HepG2 (cell line): ENCODE measurements around the gene SMARCB1. TPM values are rescaled to one million over a fixed set of nuclear protein-coding genes. Genes with fewer than 3 reads are reported as not detected.

Experiments used
- CAMTA2 ChIP-seq: sonication (generic); formaldehyde crosslinking; IDR thresholded peaks from 2 replicates; pipeline ENCODE4 v1.4.0; 2020; ENCODE audit warnings: mild to moderate bottlenecking, missing genetic modification reagents, borderline replicate concordance
- EED ChIP-seq: sonication (generic); formaldehyde crosslinking; IDR thresholded peaks from 2 replicates; pipeline ENCODE4 v1.5.0; 2020; ENCODE audit warnings: mild to moderate bottlenecking, missing genetic modification reagents
- GABPB1 ChIP-seq: IDR thresholded peaks from 2 replicates; pipeline ENCODE4 v1.6.1; 2016; ENCODE audit warnings: mild to moderate bottlenecking, missing genetic modification reagents, moderate library complexity, missing compliant biosample characterization
- GATAD1 ChIP-seq: IDR thresholded peaks from 2 replicates; pipeline ENCODE4 v1.6.1; 2016; ENCODE audit warnings: missing genetic modification reagents, missing compliant biosample characterization
- KAT7 ChIP-seq: IDR thresholded peaks from 2 replicates; pipeline ENCODE4 v1.6.1; 2018; ENCODE audit warnings: borderline replicate concordance, missing compliant biosample characterization
- RELA ChIP-seq: sonication (generic); formaldehyde crosslinking; IDR thresholded peaks from 2 replicates; pipeline ENCODE4 v1.4.0; 2020; ENCODE audit warnings: missing genetic modification reagents
- SALL1 ChIP-seq: sonication (generic); formaldehyde crosslinking; IDR thresholded peaks from 2 replicates; pipeline ENCODE4 v1.8.0; 2022; ENCODE audit warnings: mild to moderate bottlenecking, missing genetic modification reagents
- SIN3A ChIP-seq: IDR thresholded peaks from 2 replicates; pipeline ENCODE4 v1.6.1; 2011; ENCODE audit warnings: low read depth, mild to moderate bottlenecking, control low read depth, low read length, borderline replicate concordance
- TBL1XR1 ChIP-seq: fragments of 150-350 bp; IDR thresholded peaks from 2 replicates; pipeline ENCODE4 v1.6.1; 2014; ENCODE audit warnings: borderline replicate concordance, low read length; ENCODE audit not compliant: partially characterized antibody
- ZBTB21 ChIP-seq: sonication (generic); formaldehyde crosslinking; IDR thresholded peaks from 2 replicates; pipeline ENCODE4 v1.4.0; 2020; ENCODE audit warnings: missing genetic modification reagents
- ZNF546 ChIP-seq: sonication (generic); formaldehyde crosslinking; conservative IDR thresholded peaks from 2 replicates; pipeline ENCODE4 v1.8.1; 2023; ENCODE audit warnings: mild to moderate bottlenecking, missing genetic modification reagents
- ZNF749 ChIP-seq: sonication (generic); formaldehyde crosslinking; IDR thresholded peaks from 2 replicates; pipeline ENCODE4 v1.8.0; 2022; ENCODE audit warnings: mild to moderate bottlenecking, missing genetic modification reagents, moderate library complexity, borderline replicate concordance
- polyA plus RNA-seq, 8 experiments: library from polyadenylated mRNA; depleted of rRNA in 3 of 8; stranded (reverse) in 7 of 8; unstranded in 1 of 8; fragments of >200 nt; fragmentation: Illumina TruSeq in 4 of 8; extraction: Trizol in 4 of 8; gene quantifications; 2 replicates each; pipeline versions ENCODE4 v1.2.1 to v1.2.3, GENCODE V29; 2011 to 2016; ENCODE audit warnings: low read depth in 4 of 8, missing spikeins in 1 of 8, mixed read lengths in 1 of 8; ENCODE audit not compliant: insufficient read depth in 1 of 8
- total RNA-seq, 5 experiments: library from RNA; depleted of rRNA; stranded (reverse); fragments of >200 nt; fragmentation: Illumina TruSeq; extraction: Trizol; gene quantifications; 2 replicates each; pipeline ENCODE4 v1.2.3, GENCODE V29; 2016; ENCODE audit warnings: low read depth in 1 of 5
- TF ChIP-seq, protein P1 (sequence below): sonication (generic); formaldehyde crosslinking; IDR thresholded peaks from 2 replicates; pipeline ENCODE4 v1.4.0; 2020; ENCODE audit warnings: missing genetic modification reagents
- TF ChIP-seq, protein P2 (sequence below): sonication (generic); formaldehyde crosslinking; IDR thresholded peaks from 2 replicates; pipeline ENCODE4 v1.5.0; 2020; ENCODE audit warnings: missing genetic modification reagents, mild to moderate bottlenecking, borderline replicate concordance
- TF ChIP-seq, protein P3 (sequence below): IDR thresholded peaks from 2 replicates; pipeline ENCODE4 v1.6.1; 2016; ENCODE audit warnings: low read depth
- TF ChIP-seq, protein P4 (sequence below): sonication (generic); formaldehyde crosslinking; IDR thresholded peaks from 2 replicates; pipeline ENCODE4 v1.4.0; 2020; ENCODE audit warnings: missing genetic modification reagents

Gene SMARCB1
- total and polyA plus RNA-seq, 2 of the 13 experiments (the other 11 are each of a cell fraction or from before 2014, with no cell fraction given) = 74.0 to 166 TPM

DNA sequence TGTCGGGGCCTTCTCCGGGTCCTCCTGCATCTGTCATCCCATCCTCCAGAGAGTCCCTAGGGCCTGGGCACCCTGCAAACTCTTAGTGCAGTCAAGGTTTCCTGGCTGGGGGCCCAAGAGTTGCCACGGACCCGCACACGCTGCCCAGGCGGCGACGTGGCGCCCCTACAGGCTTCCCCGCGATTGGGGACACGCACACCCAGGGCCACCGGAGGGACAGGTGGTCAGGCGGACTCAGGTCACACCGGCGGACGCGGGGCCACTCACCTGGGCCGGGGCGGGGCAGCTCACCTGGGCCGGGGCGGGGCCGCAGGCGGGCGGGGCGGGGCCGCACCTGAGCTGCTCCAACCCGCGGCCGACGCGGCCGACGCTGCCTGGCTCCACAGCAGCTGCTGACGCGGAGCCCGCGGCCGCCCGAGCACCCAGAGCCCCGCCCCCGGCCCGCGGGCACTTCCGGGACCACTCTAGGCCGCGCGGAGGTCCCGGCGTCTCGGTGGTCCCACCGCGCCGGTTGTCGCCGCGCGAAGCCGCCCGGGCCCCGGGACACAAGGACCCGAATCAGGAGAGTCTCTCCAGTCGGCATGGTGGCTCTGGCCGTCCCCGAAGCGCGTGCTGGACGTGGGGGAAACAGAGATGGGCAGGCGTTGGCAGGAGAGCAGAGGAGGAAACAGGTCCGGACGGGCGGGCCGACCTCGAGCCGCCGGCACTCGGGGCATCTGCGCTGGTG lies 35.9 kb upstream of the SMARCB1 start, which contains the start of gene ZNF70 (continued):
- TF ChIP-seq KAT7 (CRISPR knock-in tag) (no peak), TBL1XR1 (no peak), ZBTB21 (CRISPR knock-in tag) (no peak), ZNF749 (CRISPR knock-in tag) (no peak), RELA (no peak), ZNF546 (peak; percentile 78; the same call in 1 of the 2 replicates), SIN3A (no peak; the same call in 1 of the 2 replicates), GABPB1 (CRISPR knock-in tag) (peak; percentile 92), EED (CRISPR knock-in tag) (no peak), CAMTA2 (CRISPR knock-in tag) (no peak), SALL1 (CRISPR knock-in tag) (peak; percentile 63), GATAD1 (no peak)
- TF ChIP-seq, protein P1, sequence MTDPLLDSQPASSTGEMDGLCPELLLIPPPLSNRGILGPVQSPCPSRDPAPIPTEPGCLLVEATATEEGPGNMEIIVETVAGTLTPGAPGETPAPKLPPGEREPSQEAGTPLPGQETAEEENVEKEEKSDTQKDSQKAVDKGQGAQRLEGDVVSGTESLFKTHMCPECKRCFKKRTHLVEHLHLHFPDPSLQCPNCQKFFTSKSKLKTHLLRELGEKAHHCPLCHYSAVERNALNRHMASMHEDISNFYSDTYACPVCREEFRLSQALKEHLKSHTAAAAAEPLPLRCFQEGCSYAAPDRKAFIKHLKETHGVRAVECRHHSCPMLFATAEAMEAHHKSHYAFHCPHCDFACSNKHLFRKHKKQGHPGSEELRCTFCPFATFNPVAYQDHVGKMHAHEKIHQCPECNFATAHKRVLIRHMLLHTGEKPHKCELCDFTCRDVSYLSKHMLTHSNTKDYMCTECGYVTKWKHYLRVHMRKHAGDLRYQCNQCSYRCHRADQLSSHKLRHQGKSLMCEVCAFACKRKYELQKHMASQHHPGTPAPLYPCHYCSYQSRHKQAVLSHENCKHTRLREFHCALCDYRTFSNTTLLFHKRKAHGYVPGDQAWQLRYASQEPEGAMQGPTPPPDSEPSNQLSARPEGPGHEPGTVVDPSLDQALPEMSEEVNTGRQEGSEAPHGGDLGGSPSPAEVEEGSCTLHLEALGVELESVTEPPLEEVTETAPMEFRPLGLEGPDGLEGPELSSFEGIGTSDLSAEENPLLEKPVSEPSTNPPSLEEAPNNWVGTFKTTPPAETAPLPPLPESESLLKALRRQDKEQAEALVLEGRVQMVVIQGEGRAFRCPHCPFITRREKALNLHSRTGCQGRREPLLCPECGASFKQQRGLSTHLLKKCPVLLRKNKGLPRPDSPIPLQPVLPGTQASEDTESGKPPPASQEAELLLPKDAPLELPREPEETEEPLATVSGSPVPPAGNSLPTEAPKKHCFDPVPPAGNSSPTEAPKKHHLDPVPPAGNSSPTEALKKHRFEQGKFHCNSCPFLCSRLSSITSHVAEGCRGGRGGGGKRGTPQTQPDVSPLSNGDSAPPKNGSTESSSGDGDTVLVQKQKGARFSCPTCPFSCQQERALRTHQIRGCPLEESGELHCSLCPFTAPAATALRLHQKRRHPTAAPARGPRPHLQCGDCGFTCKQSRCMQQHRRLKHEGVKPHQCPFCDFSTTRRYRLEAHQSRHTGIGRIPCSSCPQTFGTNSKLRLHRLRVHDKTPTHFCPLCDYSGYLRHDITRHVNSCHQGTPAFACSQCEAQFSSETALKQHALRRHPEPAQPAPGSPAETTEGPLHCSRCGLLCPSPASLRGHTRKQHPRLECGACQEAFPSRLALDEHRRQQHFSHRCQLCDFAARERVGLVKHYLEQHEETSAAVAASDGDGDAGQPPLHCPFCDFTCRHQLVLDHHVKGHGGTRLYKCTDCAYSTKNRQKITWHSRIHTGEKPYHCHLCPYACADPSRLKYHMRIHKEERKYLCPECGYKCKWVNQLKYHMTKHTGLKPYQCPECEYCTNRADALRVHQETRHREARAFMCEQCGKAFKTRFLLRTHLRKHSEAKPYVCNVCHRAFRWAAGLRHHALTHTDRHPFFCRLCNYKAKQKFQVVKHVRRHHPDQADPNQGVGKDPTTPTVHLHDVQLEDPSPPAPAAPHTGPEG (CRISPR knock-in tag) = no peak
- TF ChIP-seq, protein P2, sequence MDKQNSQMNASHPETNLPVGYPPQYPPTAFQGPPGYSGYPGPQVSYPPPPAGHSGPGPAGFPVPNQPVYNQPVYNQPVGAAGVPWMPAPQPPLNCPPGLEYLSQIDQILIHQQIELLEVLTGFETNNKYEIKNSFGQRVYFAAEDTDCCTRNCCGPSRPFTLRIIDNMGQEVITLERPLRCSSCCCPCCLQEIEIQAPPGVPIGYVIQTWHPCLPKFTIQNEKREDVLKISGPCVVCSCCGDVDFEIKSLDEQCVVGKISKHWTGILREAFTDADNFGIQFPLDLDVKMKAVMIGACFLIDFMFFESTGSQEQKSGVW = no peak
- TF ChIP-seq, protein P3, sequence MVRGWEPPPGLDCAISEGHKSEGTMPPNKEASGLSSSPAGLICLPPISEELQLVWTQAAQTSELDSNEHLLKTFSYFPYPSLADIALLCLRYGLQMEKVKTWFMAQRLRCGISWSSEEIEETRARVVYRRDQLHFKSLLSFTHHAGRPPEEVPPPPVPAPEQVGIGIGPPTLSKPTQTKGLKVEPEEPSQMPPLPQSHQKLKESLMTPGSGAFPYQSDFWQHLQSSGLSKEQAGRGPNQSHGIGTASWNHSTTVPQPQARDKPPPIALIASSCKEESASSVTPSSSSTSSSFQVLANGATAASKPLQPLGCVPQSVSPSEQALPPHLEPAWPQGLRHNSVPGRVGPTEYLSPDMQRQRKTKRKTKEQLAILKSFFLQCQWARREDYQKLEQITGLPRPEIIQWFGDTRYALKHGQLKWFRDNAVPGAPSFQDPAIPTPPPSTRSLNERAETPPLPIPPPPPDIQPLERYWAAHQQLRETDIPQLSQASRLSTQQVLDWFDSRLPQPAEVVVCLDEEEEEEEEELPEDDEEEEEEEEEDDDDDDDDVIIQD = no peak; the same call in 1 of the 2 replicates
- TF ChIP-seq, protein P4, sequence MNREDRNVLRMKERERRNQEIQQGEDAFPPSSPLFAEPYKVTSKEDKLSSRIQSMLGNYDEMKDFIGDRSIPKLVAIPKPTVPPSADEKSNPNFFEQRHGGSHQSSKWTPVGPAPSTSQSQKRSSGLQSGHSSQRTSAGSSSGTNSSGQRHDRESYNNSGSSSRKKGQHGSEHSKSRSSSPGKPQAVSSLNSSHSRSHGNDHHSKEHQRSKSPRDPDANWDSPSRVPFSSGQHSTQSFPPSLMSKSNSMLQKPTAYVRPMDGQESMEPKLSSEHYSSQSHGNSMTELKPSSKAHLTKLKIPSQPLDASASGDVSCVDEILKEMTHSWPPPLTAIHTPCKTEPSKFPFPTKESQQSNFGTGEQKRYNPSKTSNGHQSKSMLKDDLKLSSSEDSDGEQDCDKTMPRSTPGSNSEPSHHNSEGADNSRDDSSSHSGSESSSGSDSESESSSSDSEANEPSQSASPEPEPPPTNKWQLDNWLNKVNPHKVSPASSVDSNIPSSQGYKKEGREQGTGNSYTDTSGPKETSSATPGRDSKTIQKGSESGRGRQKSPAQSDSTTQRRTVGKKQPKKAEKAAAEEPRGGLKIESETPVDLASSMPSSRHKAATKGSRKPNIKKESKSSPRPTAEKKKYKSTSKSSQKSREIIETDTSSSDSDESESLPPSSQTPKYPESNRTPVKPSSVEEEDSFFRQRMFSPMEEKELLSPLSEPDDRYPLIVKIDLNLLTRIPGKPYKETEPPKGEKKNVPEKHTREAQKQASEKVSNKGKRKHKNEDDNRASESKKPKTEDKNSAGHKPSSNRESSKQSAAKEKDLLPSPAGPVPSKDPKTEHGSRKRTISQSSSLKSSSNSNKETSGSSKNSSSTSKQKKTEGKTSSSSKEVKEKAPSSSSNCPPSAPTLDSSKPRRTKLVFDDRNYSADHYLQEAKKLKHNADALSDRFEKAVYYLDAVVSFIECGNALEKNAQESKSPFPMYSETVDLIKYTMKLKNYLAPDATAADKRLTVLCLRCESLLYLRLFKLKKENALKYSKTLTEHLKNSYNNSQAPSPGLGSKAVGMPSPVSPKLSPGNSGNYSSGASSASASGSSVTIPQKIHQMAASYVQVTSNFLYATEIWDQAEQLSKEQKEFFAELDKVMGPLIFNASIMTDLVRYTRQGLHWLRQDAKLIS (CRISPR knock-in tag) = no peak
